Measurements from ENCODE around the gene RHAG. TPM values are rescaled to one million over a fixed set of nuclear protein-coding genes. Genes with fewer than 3 reads are reported as not detected.

RHAG gene
- total RNA-seq, 1 experiment from 2014 or later: not detected

DNA sequence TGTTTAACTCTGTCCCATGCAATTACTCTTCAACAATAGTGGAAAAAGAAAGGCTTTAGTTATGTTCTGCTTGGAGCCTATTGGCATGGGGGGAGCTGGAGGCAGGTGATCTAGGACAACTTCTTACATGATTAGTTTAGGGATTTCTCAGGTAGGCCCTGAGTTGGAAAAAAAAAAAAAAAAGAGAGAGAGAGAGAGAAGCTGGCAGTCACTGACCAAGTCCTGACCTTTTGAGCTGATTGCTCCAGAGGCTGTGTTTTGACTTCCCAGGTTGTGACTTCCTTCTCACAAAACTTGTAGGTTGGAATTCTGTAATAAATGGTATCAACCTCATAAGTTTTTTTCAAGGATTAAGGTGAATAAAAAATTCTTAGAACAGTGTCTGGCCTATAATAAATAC is 78.4 kb downstream of the RHAG start:
- H3K36me3 Mint-ChIP-seq (ENCODE audit: insufficient read depth in 1 of 3, low read depth in 3 of 3): peaks cover 14 to 62% (median 59%) of the 10 kb centered on the region in 3 experiments
- no peak overlapping the region for H4K91ac ChIP-seq (ENCODE audit: insufficient read length, low read depth, low read length)
- no peaks in the 10 kb centered on the region for H3K23me2 ChIP-seq (ENCODE audit: insufficient read length, low read depth, low read length, poor library complexity, severe bottlenecking)
- H3K4me3 Mint-ChIP-seq: no peak overlapping the region
- no peak overlapping the region for H3K4ac ChIP-seq (ENCODE audit: low read depth, low read length)
- no peak overlapping the region for H2BK120ac ChIP-seq (ENCODE audit: low read depth, low read length, poor library complexity, severe bottlenecking)
- H3K79me2 ChIP-seq (ENCODE audit: insufficient read depth, low read length): no peaks in the 10 kb centered on the region
- H4K20me1 ChIP-seq (ENCODE audit: control insufficient read depth, insufficient read depth, insufficient read length): no peaks in the 10 kb centered on the region
- H2BK15ac ChIP-seq (ENCODE audit: low read depth, low read length): no peak overlapping the region
- H3K79me1 ChIP-seq (ENCODE audit: insufficient read depth, low read depth, low read length, poor library complexity, severe bottlenecking): no peaks in the 10 kb centered on the region
- no peak overlapping the region for H2BK12ac ChIP-seq (ENCODE audit: insufficient read length, low read depth, low read length)
- no peaks in the 10 kb centered on the region for H3K9me3 Mint-ChIP-seq
- H3K4me1 Mint-ChIP-seq: peaks cover 32 to 38% of the 10 kb centered on the region in 2 experiments
- peaks cover 1% of the 10 kb centered on the region; the same call in 1 of the 2 replicates for H3K4me1 ChIP-seq (ENCODE audit: insufficient read depth, low read length)
- no peak overlapping the region for H3T11ph ChIP-seq (ENCODE audit: low read length)
- no peak overlapping the region for H2AK5ac ChIP-seq (ENCODE audit: insufficient read length, low read length)
- no peak overlapping the region for H2AFZ ChIP-seq (ENCODE audit: low read length)
- no peak overlapping the region for H3K14ac ChIP-seq (ENCODE audit: insufficient read depth, low read length)
- H3K9ac ChIP-seq (ENCODE audit: extremely low read depth, insufficient read length, low read length): no peak overlapping the region
- H4K8ac ChIP-seq (replicated peaks; ENCODE audit: insufficient read length, low read depth, low read length): no peak overlapping the region
- no peak overlapping the region for H2BK20ac ChIP-seq (ENCODE audit: low read depth, low read length, poor library complexity, severe bottlenecking)
- H3K9me3 ChIP-seq (ENCODE audit: control insufficient read depth, low read depth, low read length): no peaks in the 10 kb centered on the region
- H3K27me3 ChIP-seq (ENCODE audit: insufficient read depth, low read length): peaks cover 13% of the 10 kb centered on the region
- H3K4me2 ChIP-seq (ENCODE audit: insufficient read depth, insufficient read length, low read length): no peak overlapping the region
- no peak overlapping the region for H3K27ac ChIP-seq (ENCODE audit: insufficient read length, low read depth, low read length)
- H3K23ac ChIP-seq (ENCODE audit: insufficient read length, low read depth, low read length): no peak overlapping the region
- no peak overlapping the region for H3K18ac ChIP-seq (ENCODE audit: insufficient read length, low read depth, low read length)
- no peak overlapping the region for H3K27ac Mint-ChIP-seq
- H3K27me3 Mint-ChIP-seq (ENCODE audit: low read depth): peaks cover 91% of the 10 kb centered on the region
- DNase-seq: no peak
- no peak overlapping the region for H2BK5ac ChIP-seq (ENCODE audit: insufficient read length, low read length)
- TF ChIP-seq, protein P1, sequence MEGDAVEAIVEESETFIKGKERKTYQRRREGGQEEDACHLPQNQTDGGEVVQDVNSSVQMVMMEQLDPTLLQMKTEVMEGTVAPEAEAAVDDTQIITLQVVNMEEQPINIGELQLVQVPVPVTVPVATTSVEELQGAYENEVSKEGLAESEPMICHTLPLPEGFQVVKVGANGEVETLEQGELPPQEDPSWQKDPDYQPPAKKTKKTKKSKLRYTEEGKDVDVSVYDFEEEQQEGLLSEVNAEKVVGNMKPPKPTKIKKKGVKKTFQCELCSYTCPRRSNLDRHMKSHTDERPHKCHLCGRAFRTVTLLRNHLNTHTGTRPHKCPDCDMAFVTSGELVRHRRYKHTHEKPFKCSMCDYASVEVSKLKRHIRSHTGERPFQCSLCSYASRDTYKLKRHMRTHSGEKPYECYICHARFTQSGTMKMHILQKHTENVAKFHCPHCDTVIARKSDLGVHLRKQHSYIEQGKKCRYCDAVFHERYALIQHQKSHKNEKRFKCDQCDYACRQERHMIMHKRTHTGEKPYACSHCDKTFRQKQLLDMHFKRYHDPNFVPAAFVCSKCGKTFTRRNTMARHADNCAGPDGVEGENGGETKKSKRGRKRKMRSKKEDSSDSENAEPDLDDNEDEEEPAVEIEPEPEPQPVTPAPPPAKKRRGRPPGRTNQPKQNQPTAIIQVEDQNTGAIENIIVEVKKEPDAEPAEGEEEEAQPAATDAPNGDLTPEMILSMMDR (conservative IDR thresholded peaks at IDR 0.05): no peak
- H3K56ac ChIP-seq (ENCODE audit: insufficient read length, low read depth, low read length): no peak overlapping the region
- no peak overlapping the region for H4K5ac ChIP-seq (ENCODE audit: insufficient read length, low read depth, low read length)
